HUDEP-2 (cell line): ENCODE data around the gene TMEM272.

Experiments
- DNase-seq, 76 experiments: peaks; one replicate each; lab custom pipeline; 2025; ENCODE audit not compliant: unreplicated experiment in 76 of 76; lab: John Stamatoyannopoulos, UW

The TMEM272 gene

GRCh38 chr13:51764184-51765141 is 80.5 kb downstream of the TMEM272 start:
- no peak for DNase-seq

GRCh38 chr13:51763486-51763885 is 81.5 kb downstream of the TMEM272 start:
- no peak for DNase-seq
